ENCODE measurements around the gene LONRF2. TPM values are rescaled to one million over a fixed set of nuclear protein-coding genes. Genes with fewer than 3 reads are reported as not detected.

LONRF2 gene
- total RNA-seq, 1 experiment from 2014 or later: 0.33 TPM

GRCh38 chr2:100297511-100297910, 24.8 kb downstream of the LONRF2 start (continued):
- TF ChIP-seq JUN (CRISPR knock-in tag; IDR thresholded peaks at IDR 0.05) (no peak), ESRRA (CRISPR knock-in tag; IDR thresholded peaks at IDR 0.05; ENCODE audit: borderline replicate concordance) (no peak)

- Mint-ChIP-seq H3K4me3 (no peak overlapping the region), H3K27me3 (ENCODE audit: low read depth) (no peaks in the 10 kb centered on the region), H3K36me3 (no peaks in the 10 kb centered on the region), H3K27ac (no peak overlapping the region), H3K4me1 (peaks cover 5% of the 10 kb centered on the region; the same call in 1 of the 2 replicates), H3K9me3 (no peaks in the 10 kb centered on the region)
- TF ChIP-seq FOXK1 (CRISPR knock-in tag; IDR thresholded peaks at IDR 0.05): no peak
- no peak for TF ChIP-seq IRF1 (CRISPR knock-in tag; IDR thresholded peaks at IDR 0.05)
- no peak for TF ChIP-seq AFF4 (CRISPR knock-in tag; IDR thresholded peaks at IDR 0.05; ENCODE audit: borderline replicate concordance)
- TF ChIP-seq PREB (CRISPR knock-in tag; IDR thresholded peaks at IDR 0.05; ENCODE audit: borderline replicate concordance): no peak
- no peak for TF ChIP-seq SMAD4 (CRISPR knock-in tag; IDR thresholded peaks at IDR 0.05)
- TF ChIP-seq ATF3 (CRISPR knock-in tag; conservative IDR thresholded peaks at IDR 0.05): no peak
- TF ChIP-seq ZNF671 (CRISPR knock-in tag; IDR thresholded peaks at IDR 0.05): no peak
- DNase-seq (ENCODE audit: low spot score) (no peak), ATAC-seq (no peak)
- POLR2A ChIA-PET: no interaction called here
- CTCF ChIA-PET: no interaction called here
These were observed 28.2 kb downstream of the LONRF2 start for GRCh38 chr2:100294162-100294497.

GRCh38 chr2:100293341-100294161, 28.8 kb downstream of the LONRF2 start:
- ChIA-PET POLR2A (no interaction called here), CTCF (interaction anchor here (0.6 to 0.7 kb wide), 2 partner anchors 31 to 116 kb away, joined by 3 to 5 read pairs; no protein-coding TSS in a partner anchor)
- no peak for DNase-seq (ENCODE audit: low spot score)
- TF ChIP-seq HMGA2 (CRISPR knock-in tag; IDR thresholded peaks at IDR 0.05) (no peak), ZNF512 (CRISPR knock-in tag; IDR thresholded peaks at IDR 0.05; ENCODE audit: borderline replicate concordance) (no peak), ELF4 (CRISPR knock-in tag; IDR thresholded peaks at IDR 0.05; ENCODE audit: low read depth) (no peak), ATF1 (CRISPR knock-in tag; IDR thresholded peaks at IDR 0.05) (no peak), MAX (CRISPR knock-in tag; IDR thresholded peaks at IDR 0.05) (no peak), ZNF263 (CRISPR knock-in tag; IDR thresholded peaks at IDR 0.05; ENCODE audit: low read depth) (no peak)
- H3K27me3 Mint-ChIP-seq (ENCODE audit: low read depth): no peaks in the 10 kb centered on the region
- H3K36me3 Mint-ChIP-seq: no peaks in the 10 kb centered on the region
- H3K4me3 Mint-ChIP-seq: no peak overlapping the region
- H3K27ac Mint-ChIP-seq: no peak overlapping the region
- H3K9me3 Mint-ChIP-seq: no peaks in the 10 kb centered on the region
- peaks cover 5% of the 10 kb centered on the region; the same call in 1 of the 2 replicates for H3K4me1 Mint-ChIP-seq
- ATAC-seq: no peak

Data from WTC11 (cell line).